Camera-type eye (tissue), 1 donor: ENCODE results near the gene CYP2E1. TPM values are rescaled to one million over a fixed set of nuclear protein-coding genes. Genes with fewer than 3 reads are reported as not detected.

Experiments
- total RNA-seq: library from RNA; depleted of rRNA; stranded (reverse); fragments of >200 nt; gene quantifications from one replicate; pipeline ENCODE4 v1.2.3, GENCODE V29; 2014

CYP2E1 gene
- total RNA-seq: 3.4 TPM

GRCh38 chr10:133526957-133527588 lies at the start of gene CYP2E1:
Gene CYP2E1 (plus strand): TSS chr10:133527363. CDS start chr10:133527396, 33 bp downstream.

GRCh38 chr10:133565441-133566294 lies 38.5 kb downstream of the CYP2E1 start, which contains the start of gene SYCE1:
Gene SYCE1 (minus strand): TSS chr10:133565583. CDS start chr10:133565529, 54 bp downstream.

Other genes with a start within 250 kb of the CYP2E1 start
- gene TUBGCP2, start 218.5 kb upstream of the CYP2E1 start, total RNA-seq: 71.5 TPM
- gene ZNF511, start 218.4 kb upstream of the CYP2E1 start, total RNA-seq: 15.3 TPM
- gene CALY, start 190.5 kb upstream of the CYP2E1 start, total RNA-seq: 3.0 TPM
- 2.0 TPM for gene PRAP1, start 180.0 kb upstream of the CYP2E1 start, total RNA-seq
- 7.3 TPM for gene FUOM, start 169.3 kb upstream of the CYP2E1 start, total RNA-seq
- gene ECHS1, start 154.0 kb upstream of the CYP2E1 start, total RNA-seq: 48.3 TPM
- 10.3 TPM for gene PAOX, start 148.1 kb upstream of the CYP2E1 start, total RNA-seq
- 42.4 TPM for gene MTG1, start 133.2 kb upstream of the CYP2E1 start, total RNA-seq
- gene SPRN, start 102.7 kb upstream of the CYP2E1 start, total RNA-seq: 3.8 TPM
- gene SCART1, start 73.4 kb upstream of the CYP2E1 start, total RNA-seq: 2.9 TPM
- gene SYCE1, start 38.2 kb downstream of the CYP2E1 start, total RNA-seq: not detected
- gene FRG2B, start 99.4 kb downstream of the CYP2E1 start, total RNA-seq: not detected